Esophagus muscularis mucosa (tissue), 4 donors: ENCODE data around the gene SEMA7A.

Experiments
- EP300 ChIP-seq: sonication (generic); formaldehyde crosslinking; IDR thresholded peaks from one replicate; pipeline ENCODE4 v1.6.1; 2017; ENCODE audit warnings: antibody characterized with exemption
- POLR2A ChIP-seq: fragments of 450-650 bp; IDR thresholded peaks from one replicate; pipeline ENCODE4 v1.6.1; 2017; ENCODE audit warnings: antibody characterized with exemption, moderate library complexity, mild to moderate bottlenecking, low read depth
- POLR2AphosphoS5 ChIP-seq, 2 donors: sonication (generic); formaldehyde crosslinking; IDR thresholded peaks; one replicate each; pipeline ENCODE4 v1.6.1; 2017; ENCODE audit warnings: antibody characterized with exemption in 2 of 2
- TF ChIP-seq, protein P1 (sequence below), 3 experiments: fragments of 200-600 bp in 2 of 3; fragments of 450-650 bp in 1 of 3; sonication (generic) in 2 of 3; IDR thresholded peaks; one replicate each; pipeline ENCODE4 v1.5.1; 2017 to 2019; ENCODE audit warnings: antibody characterized with exemption in 3 of 3, mild to moderate bottlenecking in 2 of 3, moderate library complexity in 1 of 3

DNA sequence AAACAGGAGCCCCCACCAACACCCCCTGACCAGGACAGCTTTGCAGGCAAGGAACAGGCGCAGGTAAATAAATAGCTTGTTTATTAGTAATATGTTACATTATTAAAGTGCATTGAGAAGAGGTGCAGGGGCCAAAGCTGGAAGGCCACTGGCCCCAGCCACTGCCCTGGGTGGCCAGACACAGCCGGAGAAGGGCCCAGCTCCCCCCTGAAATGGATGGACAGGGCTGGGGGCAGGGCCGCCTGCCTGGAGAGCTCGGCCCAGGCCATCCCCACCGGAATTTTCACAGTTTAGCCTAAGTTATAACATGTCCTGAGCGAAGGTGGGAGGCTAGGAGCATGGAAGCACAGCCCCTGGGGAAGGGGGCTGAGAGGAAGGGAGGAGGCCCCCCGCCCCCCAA lies 24.5 kb downstream of the SEMA7A start:
- TF ChIP-seq, protein P1, sequence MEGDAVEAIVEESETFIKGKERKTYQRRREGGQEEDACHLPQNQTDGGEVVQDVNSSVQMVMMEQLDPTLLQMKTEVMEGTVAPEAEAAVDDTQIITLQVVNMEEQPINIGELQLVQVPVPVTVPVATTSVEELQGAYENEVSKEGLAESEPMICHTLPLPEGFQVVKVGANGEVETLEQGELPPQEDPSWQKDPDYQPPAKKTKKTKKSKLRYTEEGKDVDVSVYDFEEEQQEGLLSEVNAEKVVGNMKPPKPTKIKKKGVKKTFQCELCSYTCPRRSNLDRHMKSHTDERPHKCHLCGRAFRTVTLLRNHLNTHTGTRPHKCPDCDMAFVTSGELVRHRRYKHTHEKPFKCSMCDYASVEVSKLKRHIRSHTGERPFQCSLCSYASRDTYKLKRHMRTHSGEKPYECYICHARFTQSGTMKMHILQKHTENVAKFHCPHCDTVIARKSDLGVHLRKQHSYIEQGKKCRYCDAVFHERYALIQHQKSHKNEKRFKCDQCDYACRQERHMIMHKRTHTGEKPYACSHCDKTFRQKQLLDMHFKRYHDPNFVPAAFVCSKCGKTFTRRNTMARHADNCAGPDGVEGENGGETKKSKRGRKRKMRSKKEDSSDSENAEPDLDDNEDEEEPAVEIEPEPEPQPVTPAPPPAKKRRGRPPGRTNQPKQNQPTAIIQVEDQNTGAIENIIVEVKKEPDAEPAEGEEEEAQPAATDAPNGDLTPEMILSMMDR (IDR thresholded peaks at IDR 0.05), result no peak
- no peak for TF ChIP-seq EP300
- TF ChIP-seq POLR2AphosphoS5 (IDR thresholded peaks at IDR 0.05), result no peak
- TF ChIP-seq POLR2A, result no peak
